Left lung (tissue), 10 donors: ENCODE measurements around the gene KLHL3. TPM values are rescaled to one million over a fixed set of nuclear protein-coding genes. Genes with fewer than 3 reads are reported as not detected.

ENCODE experiments used
- ATAC-seq: fragments of 200-7000 bp; cut with Tn5 transposase; one replicate; pipeline ENCODE4 v1.9.1; 2020; ENCODE audit warnings: moderate library complexity
- DNase-seq, 4 donors: peaks; one replicate each; pipeline ENCODE4 v3.0.0-alpha.2; 2013 to 2020
- H3K27ac ChIP-seq, 2 donors: fragments of 200-600 bp; sonication (generic) in 1 of 2; one replicate each; pipeline versions ENCODE4 v1.5.0 to v1.8.0; 2020 to 2021
- H3K27me3 ChIP-seq, 2 donors: fragments of 200-600 bp; sonication (generic) in 1 of 2; one replicate each; pipeline versions ENCODE4 v1.5.0 to v1.8.0; 2020 to 2021
- H3K36me3 ChIP-seq, 2 donors: fragments of 200-600 bp; sonication (generic) in 1 of 2; one replicate each; pipeline versions ENCODE4 v1.5.0 to v1.8.0; 2020 to 2021
- H3K4me1 ChIP-seq, 2 donors: fragments of 200-600 bp; one replicate each; pipeline ENCODE4 v1.8.0; 2021
- H3K4me3 ChIP-seq, 2 donors: fragments of 200-600 bp; sonication (generic) in 1 of 2; one replicate each; pipeline versions ENCODE4 v1.5.0 to v1.8.0; 2020 to 2021; ENCODE audit warnings: mild to moderate bottlenecking in 1 of 2
- H3K9me3 ChIP-seq, 2 donors: fragments of 200-600 bp; sonication (generic) in 1 of 2; one replicate each; pipeline versions ENCODE4 v1.5.0 to v1.8.0; 2020 to 2021
- CTCF ChIP-seq, 2 donors: fragments of 200-600 bp; sonication (generic) in 1 of 2; IDR thresholded peaks; one replicate each; pipeline versions ENCODE4 v1.5.0 to v1.8.0; 2021; ENCODE audit warnings: antibody characterized with exemption in 2 of 2
- intact Hi-C, 2 donors: fragments of 100-400 bp; cut with DNase I; formaldehyde crosslinking; loops; one replicate each; pipeline versions ENCODE4 v1.11.2 to v1.14.2; 2022
- polyA plus RNA-seq, 6 donors: library from polyadenylated mRNA; unstranded; fragments of 120-200 nt; gene quantifications; one replicate each; pipeline ENCODE4 v1.2.1, GENCODE V29; 2013; ENCODE audit not compliant: insufficient read length in 6 of 6
- total RNA-seq, 2 donors: library from RNA; stranded (reverse); fragmentation: NEBNext Ultra II Directional; extraction: Animal tissue kit (Norgen Biotek cat#: 25700); gene quantifications; one replicate each; pipeline ENCODE4 v1.2.1, GENCODE V29; 2021
- donor health status: DM: no; HTN: yes; CAD: no.
- donor health status: DM: no; HTN: no; CAD: no.

KLHL3 gene
- total and polyA plus RNA-seq, 8 donors: 5.4 to 35.7 (median 29.7) TPM

DNA sequence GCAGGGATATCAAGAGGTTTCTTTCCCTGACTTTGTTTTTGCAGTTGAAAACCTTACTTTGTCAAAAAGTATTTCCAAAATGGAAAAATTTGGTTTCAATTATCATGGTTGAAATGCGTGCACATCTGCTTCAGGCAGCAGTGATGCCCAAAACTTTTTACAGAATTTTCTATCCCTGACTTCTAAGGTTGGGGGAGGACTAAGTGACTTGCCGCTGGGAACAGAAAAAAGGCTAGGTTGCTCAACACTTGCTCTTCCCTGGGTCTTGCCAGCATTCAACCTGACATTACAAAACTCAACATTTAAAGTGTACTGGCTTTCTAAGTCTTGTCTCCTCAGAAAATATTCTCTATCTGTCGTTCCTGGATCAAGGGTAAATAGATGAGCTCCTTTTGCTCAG, 4.7 kb downstream of the KLHL3 start:
- H3K27me3 ChIP-seq: peaks cover 0 to 6% of the 10 kb centered on the region in 2 donors
- no peaks in the 10 kb centered on the region for H3K36me3 ChIP-seq
- TF ChIP-seq CTCF (IDR thresholded peaks at IDR 0.05): no peak
- intact Hi-C loops: no loop called here
- H3K27ac ChIP-seq: no peak overlapping the region
- H3K9me3 ChIP-seq: no peaks in the 10 kb centered on the region
- ATAC-seq (no peak), DNase-seq (no peak)
- no peak overlapping the region for H3K4me3 ChIP-seq
- peaks cover 8 to 21% of the 10 kb centered on the region in 2 donors for H3K4me1 ChIP-seq

DNA sequence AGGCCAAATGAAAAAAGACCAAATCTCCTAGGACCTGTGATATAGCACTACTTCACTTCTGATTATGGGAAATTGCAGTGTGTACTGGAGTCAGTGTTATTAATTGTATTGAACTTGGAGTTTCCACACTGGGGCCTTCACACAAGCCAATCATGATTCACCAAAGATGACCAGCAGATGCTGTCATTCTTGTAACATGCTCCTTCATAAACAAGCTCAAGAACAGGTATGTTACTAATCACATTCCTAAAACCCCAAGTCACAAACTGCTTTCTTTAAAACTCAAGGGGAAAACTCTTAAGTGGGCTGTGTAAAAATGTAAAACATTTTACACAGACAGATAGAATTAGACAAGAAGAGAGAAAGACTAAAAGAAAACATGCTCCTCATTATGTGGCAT, 5.6 kb downstream of the KLHL3 start:
- Histone ChIP-seq H3K36me3 (no peaks in the 10 kb centered on the region), H3K27ac (no peak overlapping the region), H3K4me1 (peaks cover 1 to 13% of the 10 kb centered on the region in 2 donors), H3K27me3 (no peaks in the 10 kb centered on the region), H3K9me3 (no peaks in the 10 kb centered on the region), H3K4me3 (no peak overlapping the region)
- no peak for DNase-seq
- no peak for ATAC-seq
- TF ChIP-seq CTCF (IDR thresholded peaks at IDR 0.05): no peak
- intact Hi-C loops: no loop called here

DNA sequence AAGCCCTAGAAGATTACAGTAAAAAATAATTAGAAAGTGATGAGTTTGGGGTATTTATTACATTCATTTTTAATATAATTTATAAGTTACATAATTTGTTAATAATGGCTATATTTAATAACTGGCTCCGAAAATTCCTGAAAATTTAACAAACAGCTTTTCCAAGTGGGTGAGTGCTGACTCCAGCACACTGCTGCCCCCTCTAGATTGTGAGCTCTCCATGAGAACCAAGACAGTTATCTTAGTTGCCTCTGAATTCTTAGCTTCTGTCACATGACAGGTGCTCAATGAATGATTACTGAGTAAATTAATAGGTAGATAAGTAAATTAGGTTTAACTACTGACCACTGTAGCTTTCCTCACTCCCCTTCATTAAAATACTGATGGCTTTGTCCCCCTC, 7.8 kb downstream of the KLHL3 start:
- intact Hi-C loops: no loop called here
- Histone ChIP-seq H3K9me3 (no peaks in the 10 kb centered on the region), H3K4me3 (no peak overlapping the region), H3K27me3 (no peaks in the 10 kb centered on the region), H3K27ac (no peak overlapping the region), H3K36me3 (no peaks in the 10 kb centered on the region), H3K4me1 (no peaks in the 10 kb centered on the region)
- no peak for TF ChIP-seq CTCF (IDR thresholded peaks at IDR 0.05)
- DNase-seq: no peak
- ATAC-seq: no peak

DNA sequence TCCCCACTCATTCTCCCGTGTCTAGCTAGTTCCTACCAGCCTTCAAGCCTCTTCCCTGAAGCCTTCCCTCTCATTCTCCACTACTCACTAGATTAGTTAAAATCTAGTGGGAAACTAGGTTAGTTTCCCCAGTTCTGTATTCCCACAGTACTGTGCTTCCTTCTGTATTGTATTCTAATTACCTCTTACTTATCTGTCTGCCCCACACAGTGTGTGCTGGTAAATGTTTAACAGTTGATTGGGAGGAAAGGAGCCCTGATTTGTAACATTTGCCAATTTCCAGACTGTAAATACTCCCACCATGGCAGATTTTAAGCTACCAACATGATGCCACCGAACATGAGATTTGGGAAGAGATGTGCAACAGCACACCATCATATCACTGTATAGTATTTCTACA, 8.3 kb downstream of the KLHL3 start:
- H3K27me3 ChIP-seq: no peaks in the 10 kb centered on the region
- no peak for TF ChIP-seq CTCF (IDR thresholded peaks at IDR 0.05)
- H3K4me3 ChIP-seq: no peak overlapping the region
- intact Hi-C loops: no loop called here
- H3K36me3 ChIP-seq: no peaks in the 10 kb centered on the region
- ATAC-seq (no peak), DNase-seq (no peak)
- H3K4me1 ChIP-seq: no peaks in the 10 kb centered on the region
- H3K27ac ChIP-seq: no peak overlapping the region
- no peaks in the 10 kb centered on the region for H3K9me3 ChIP-seq

DNA sequence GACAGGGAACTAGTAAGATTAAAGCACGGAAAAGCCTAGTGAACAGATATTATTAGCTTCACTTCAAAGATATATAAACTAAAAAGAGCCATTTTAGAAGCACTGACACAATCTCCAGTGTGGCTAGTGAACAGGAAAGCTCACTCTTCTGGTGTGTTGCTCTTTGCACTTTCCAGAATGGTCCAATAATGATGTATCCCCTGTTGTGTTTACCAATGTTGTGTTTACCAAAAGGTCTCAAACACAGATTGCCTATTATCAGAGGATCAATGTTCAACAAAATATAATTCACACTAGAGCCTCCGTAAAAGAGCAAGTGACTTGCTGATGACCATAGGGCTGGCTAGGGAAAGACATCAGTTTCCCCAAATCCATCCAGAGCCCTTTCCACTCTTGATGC, 11.6 kb downstream of the KLHL3 start:
- no peak overlapping the region for H3K27ac ChIP-seq
- intact Hi-C loops: no loop called here
- TF ChIP-seq CTCF (IDR thresholded peaks at IDR 0.05): no peak
- H3K4me3 ChIP-seq: no peak overlapping the region
- H3K36me3 ChIP-seq: no peaks in the 10 kb centered on the region
- no peaks in the 10 kb centered on the region for H3K27me3 ChIP-seq
- DNase-seq (no peak), ATAC-seq (no peak)
- no peaks in the 10 kb centered on the region for H3K9me3 ChIP-seq
- no peaks in the 10 kb centered on the region for H3K4me1 ChIP-seq
